Calu3 (cell line): ENCODE data around the gene LRRC46. TPM values are rescaled to one million over a fixed set of nuclear protein-coding genes. Genes with fewer than 3 reads are reported as not detected.

Experiments used
- BruUV-seq: library from RNA; stranded (reverse); fragments of 400-500 nt; replicated peaks from 2 replicates; lab custom pipeline; 2021; lab: Mats Ljungman, UMichigan
- CTCF ChIA-PET: fragments of 300-600 bp; sonication (Branson Sonifier 250); formaldehyde crosslinking; loops from one replicate; lab custom pipeline; 2022; ENCODE audit warnings: antibody characterized with exemption; lab: Charles Lee
- DNase-seq: peaks from one replicate; pipeline ENCODE4 v3.0.0; 2022
- H3K27ac Mint-ChIP-seq: one replicate; pipeline ENCODE4 v1.8.0; 2022; ENCODE audit warnings: mixed read lengths; ENCODE audit not compliant: unreplicated experiment
- H3K27me3 Mint-ChIP-seq: one replicate; pipeline ENCODE4 v1.8.0; 2022; ENCODE audit warnings: mixed read lengths; ENCODE audit not compliant: unreplicated experiment
- H3K36me3 Mint-ChIP-seq: one replicate; pipeline ENCODE4 v1.8.0; 2022; ENCODE audit warnings: mild to moderate bottlenecking, moderate library complexity, mixed read lengths; ENCODE audit not compliant: insufficient read depth, unreplicated experiment
- H3K4me1 Mint-ChIP-seq: one replicate; pipeline ENCODE4 v1.8.0; 2022; ENCODE audit warnings: mild to moderate bottlenecking, low read depth, mixed read lengths; ENCODE audit not compliant: unreplicated experiment
- H3K4me3 Mint-ChIP-seq: one replicate; pipeline ENCODE4 v1.8.0; 2022; ENCODE audit warnings: mild to moderate bottlenecking, low read depth, moderate library complexity, mixed read lengths; ENCODE audit not compliant: unreplicated experiment
- H3K9me3 Mint-ChIP-seq: one replicate; pipeline ENCODE4 v1.8.0; 2022; ENCODE audit warnings: low read depth, mixed read lengths; ENCODE audit not compliant: unreplicated experiment
- intact Hi-C: fragments of 100-400 bp; cut with micrococcal nuclease; formaldehyde crosslinking; loops from one replicate; pipeline ENCODE4 v1.10.0; 2022; ENCODE audit not compliant: unreplicated experiment
- total RNA-seq: library from RNA; stranded (reverse); gene quantifications from 2 replicates; pipeline ENCODE4 v1.2.3, GENCODE V29; 2022
- TF ChIP-seq, protein P1 (sequence below): fragments of 200-600 bp; IDR thresholded peaks from one replicate; pipeline ENCODE4 v1.8.0; 2022; ENCODE audit warnings: antibody characterized with exemption; ENCODE audit not compliant: unreplicated experiment

The LRRC46 gene
- total RNA-seq, 1 experiment from 2014 or later, result 2.9 TPM

GRCh38 chr17:47869114-47869513 is 37.6 kb downstream of the LRRC46 start:
- H3K27me3 Mint-ChIP-seq, result peaks cover 98% of the 10 kb centered on the region
- no TSS peak for BruUV-seq
- no peak overlapping the region for H3K27ac Mint-ChIP-seq
- no peaks in the 10 kb centered on the region for H3K9me3 Mint-ChIP-seq
- H3K4me3 Mint-ChIP-seq, result no peak overlapping the region
- DNase-seq, result no peak
- intact Hi-C loops, result no loop called here
- CTCF ChIA-PET, result interaction anchor here (0.8 to 1.3 kb wide), 2 partner anchors 12 to 26 kb away, joined by 3 to 5 read pairs; no protein-coding TSS in a partner anchor
- TF ChIP-seq, protein P1, sequence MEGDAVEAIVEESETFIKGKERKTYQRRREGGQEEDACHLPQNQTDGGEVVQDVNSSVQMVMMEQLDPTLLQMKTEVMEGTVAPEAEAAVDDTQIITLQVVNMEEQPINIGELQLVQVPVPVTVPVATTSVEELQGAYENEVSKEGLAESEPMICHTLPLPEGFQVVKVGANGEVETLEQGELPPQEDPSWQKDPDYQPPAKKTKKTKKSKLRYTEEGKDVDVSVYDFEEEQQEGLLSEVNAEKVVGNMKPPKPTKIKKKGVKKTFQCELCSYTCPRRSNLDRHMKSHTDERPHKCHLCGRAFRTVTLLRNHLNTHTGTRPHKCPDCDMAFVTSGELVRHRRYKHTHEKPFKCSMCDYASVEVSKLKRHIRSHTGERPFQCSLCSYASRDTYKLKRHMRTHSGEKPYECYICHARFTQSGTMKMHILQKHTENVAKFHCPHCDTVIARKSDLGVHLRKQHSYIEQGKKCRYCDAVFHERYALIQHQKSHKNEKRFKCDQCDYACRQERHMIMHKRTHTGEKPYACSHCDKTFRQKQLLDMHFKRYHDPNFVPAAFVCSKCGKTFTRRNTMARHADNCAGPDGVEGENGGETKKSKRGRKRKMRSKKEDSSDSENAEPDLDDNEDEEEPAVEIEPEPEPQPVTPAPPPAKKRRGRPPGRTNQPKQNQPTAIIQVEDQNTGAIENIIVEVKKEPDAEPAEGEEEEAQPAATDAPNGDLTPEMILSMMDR, result no peak
- no peaks in the 10 kb centered on the region for H3K36me3 Mint-ChIP-seq
- no peaks in the 10 kb centered on the region for H3K4me1 Mint-ChIP-seq

DNA sequence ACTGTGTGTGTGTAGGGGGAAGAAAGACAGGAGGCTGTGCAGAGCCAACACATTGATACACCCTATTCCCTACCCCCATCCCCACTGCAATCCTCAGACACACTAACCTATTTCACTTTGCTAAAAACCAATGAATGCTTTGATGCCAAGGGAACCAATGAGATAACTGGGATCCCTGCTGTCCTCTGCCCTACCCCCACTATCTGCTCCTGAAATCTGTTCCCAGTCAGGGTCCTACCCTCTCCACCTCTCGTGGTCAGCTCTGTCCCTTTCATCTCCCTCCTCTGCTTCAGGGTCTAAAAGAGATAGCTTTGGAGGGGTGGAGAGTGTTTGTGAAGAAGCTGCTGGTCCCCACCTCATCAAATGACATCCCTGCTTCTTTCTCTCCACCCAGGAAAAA is 38.6 kb downstream of the LRRC46 start:
- no peak overlapping the region for H3K4me3 Mint-ChIP-seq
- H3K9me3 Mint-ChIP-seq, result no peaks in the 10 kb centered on the region
- peaks cover 100% of the 10 kb centered on the region for H3K27me3 Mint-ChIP-seq
- BruUV-seq, result no TSS peak
- no peak for DNase-seq
- TF ChIP-seq, protein P1, result no peak
- H3K27ac Mint-ChIP-seq, result no peak overlapping the region
- H3K36me3 Mint-ChIP-seq, result no peaks in the 10 kb centered on the region
- H3K4me1 Mint-ChIP-seq, result no peaks in the 10 kb centered on the region
- CTCF ChIA-PET, result interaction anchor here (0.5 to 1.3 kb wide), 4 partner anchors 10 to 395 kb away, joined by 3 to 5 read pairs (median 3); no protein-coding TSS in a partner anchor
- intact Hi-C loops, result no loop called here

DNA sequence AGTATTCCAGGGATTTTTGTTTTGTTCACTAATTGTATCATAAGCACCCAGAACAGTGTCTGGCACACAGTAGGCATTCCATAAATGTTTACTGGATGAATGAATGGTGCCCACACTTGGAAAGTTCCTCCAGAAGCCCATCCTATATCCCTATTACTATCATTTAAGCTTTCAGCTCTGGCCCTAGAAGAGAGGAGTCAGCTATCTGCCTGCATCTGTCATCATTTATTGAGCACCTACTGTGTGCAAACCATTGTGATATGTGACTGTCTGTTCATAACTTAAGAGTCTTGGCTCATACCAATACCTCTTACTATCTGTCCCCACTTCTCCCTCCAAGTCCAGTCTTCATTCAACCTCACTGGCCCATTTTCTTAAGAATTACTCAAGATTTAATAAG is 39.6 kb downstream of the LRRC46 start:
- H3K4me1 Mint-ChIP-seq, result no peaks in the 10 kb centered on the region
- CTCF ChIA-PET, result interaction anchor here (1.0 to 1.1 kb wide), 2 partner anchors 11 to 26 kb away, joined by 3 read pairs; no protein-coding TSS in a partner anchor
- peaks cover 100% of the 10 kb centered on the region for H3K27me3 Mint-ChIP-seq
- BruUV-seq, result no TSS peak
- no peak overlapping the region for H3K4me3 Mint-ChIP-seq
- no peaks in the 10 kb centered on the region for H3K36me3 Mint-ChIP-seq
- TF ChIP-seq, protein P1, result no peak
- no peaks in the 10 kb centered on the region for H3K9me3 Mint-ChIP-seq
- intact Hi-C loops, result no loop called here
- DNase-seq, result no peak
- no peak overlapping the region for H3K27ac Mint-ChIP-seq

DNA sequence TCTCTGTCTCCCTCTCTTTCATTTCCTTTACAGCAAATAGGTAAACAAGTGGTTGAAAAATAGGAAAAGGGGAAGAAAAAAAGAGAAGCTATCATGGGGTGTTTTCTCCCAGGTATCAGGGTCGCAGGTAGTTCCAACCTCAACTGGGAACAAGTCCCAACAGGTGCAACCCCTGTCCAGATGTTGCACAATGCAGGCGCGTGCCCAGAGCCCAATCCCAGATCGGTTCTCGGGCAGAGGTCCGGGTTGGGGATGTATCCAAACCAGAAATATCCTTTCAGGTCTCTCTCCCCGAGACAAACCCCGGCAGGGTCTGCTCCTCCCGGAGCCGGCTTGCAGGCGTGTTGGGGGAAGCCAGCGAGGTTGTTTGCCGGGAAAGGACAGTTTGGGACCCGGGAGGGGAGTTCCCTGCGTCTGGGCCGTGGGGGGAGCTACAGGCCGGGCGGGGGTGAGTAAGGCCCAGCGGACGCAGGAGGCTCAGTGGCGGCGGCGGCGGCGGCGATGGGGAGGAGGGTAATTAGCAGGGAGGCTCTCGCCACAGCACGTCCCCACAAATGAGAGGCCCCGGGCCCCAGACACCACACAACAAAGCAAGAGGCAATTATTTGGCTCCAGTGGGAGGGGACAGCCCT is 40.7 kb downstream of the LRRC46 start:
- no peak for DNase-seq
- H3K27me3 Mint-ChIP-seq, result peaks cover 95% of the 10 kb centered on the region
- CTCF ChIA-PET, result interaction anchor here (0.7 to 1.2 kb wide), 2 partner anchors 12 to 13 kb away, joined by 3 read pairs; no protein-coding TSS in a partner anchor
- H3K36me3 Mint-ChIP-seq, result no peaks in the 10 kb centered on the region
- TF ChIP-seq, protein P1, result no peak
- intact Hi-C loops, result no loop called here
- no peak overlapping the region for H3K4me3 Mint-ChIP-seq
- H3K27ac Mint-ChIP-seq, result no peak overlapping the region
- H3K9me3 Mint-ChIP-seq, result no peaks in the 10 kb centered on the region
- no TSS peak for BruUV-seq
- H3K4me1 Mint-ChIP-seq, result no peaks in the 10 kb centered on the region
